ENCODE data around the gene ROR2. TPM values are rescaled to one million over a fixed set of nuclear protein-coding genes. Genes with fewer than 3 reads are reported as not detected.

The ROR2 gene
- total and polyA plus RNA-seq, 2 of the 8 experiments (the other 6 are each of a cell fraction or from before 2014, with no cell fraction given), result 2.7 to 4.3 TPM

- TF ChIP-seq CHD7 (IDR thresholded peaks at IDR 0.05; ENCODE audit: insufficient replicate concordance, low read length), result no peak
Observed at GRCh38 chr9:91536211-91536691, 413.8 kb downstream of the ROR2 start (continued).

Data from H1 (cell line).